Coronary artery (tissue), 2 donors: ENCODE measurements around the gene SLC41A1.
"Not testable (repeated sequence)": the region's sequence is repeated elsewhere in the genome, so short reads cannot be mapped to it uniquely, and the experiment has no call there.

ENCODE experiments used
- DNase-seq: peaks from one replicate; pipeline ENCODE4 v3.0.0-alpha.2; 2017; ENCODE audit warnings: low spot score
- H3K27ac ChIP-seq, 2 donors: fragments of 200-600 bp; sonication (generic); one replicate each; pipeline ENCODE4 v1.5.1; 2016 to 2019
- H3K4me3 ChIP-seq: fragments of 200-600 bp; sonication (generic); 2 replicates; pipeline ENCODE4 v1.5.1; 2016; ENCODE audit warnings: mild to moderate bottlenecking, moderate library complexity
- TF ChIP-seq, protein P1 (sequence below): fragments of 200-600 bp; sonication (generic); IDR thresholded peaks from one replicate; pipeline ENCODE4 v1.5.1; 2019; ENCODE audit warnings: antibody characterized with exemption

Gene SLC41A1

DNA sequence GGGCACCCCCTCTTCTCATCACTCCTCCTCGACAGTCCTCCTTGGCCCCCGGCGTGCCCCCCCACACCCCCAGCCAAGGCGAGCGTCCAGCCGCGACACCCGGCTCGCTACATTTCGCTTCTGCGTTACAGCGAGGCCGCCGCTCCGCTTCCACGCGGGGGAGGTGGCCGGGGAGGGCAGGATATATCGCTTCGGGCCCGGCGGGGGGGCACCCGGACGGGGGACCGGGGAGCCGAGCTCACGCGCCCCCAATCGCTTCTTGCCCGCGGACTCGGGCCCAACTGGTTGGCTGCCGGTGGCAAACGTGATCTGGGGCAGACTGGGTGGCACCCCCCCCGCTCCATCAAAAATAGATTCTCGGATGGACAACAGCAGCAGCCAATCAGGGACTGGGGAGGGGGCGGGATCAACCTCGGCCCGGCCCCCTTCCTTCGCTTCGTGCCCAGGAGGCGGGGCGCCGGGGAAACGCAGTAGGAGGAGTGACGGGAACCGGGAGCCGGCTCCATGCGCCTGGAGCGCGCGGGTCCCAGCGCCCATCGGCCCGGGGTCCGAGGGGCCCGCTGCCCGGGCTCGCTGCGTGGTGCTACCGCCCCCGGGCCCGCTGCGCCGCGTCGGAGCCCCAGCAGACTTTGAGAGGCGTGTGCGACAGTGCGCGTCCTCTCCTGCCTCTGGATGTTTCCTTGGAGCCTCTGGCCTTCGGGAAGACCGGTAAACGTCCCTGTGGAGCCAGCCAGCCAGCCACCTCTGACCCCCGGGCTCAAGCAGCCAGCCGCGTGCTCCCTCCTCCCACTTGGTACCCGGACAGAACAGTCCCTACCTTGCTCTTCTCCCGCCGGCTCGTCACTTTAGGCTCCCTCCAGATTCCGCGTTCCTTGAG lies at the start of gene SLC41A1:
TSS of gene SLC41A1 (minus strand) at position 321 of the 877 bp plus-strand sequence. CDS start 2,757 bp downstream, outside the sequence.
- peak; percentile 96 for DNase-seq
- Histone ChIP-seq H3K4me3 (peak within 1 kb of the TSS; percentile 85), H3K27ac (peak within 1 kb of the TSS; percentile 83 to 92)
- TF ChIP-seq, protein P1, sequence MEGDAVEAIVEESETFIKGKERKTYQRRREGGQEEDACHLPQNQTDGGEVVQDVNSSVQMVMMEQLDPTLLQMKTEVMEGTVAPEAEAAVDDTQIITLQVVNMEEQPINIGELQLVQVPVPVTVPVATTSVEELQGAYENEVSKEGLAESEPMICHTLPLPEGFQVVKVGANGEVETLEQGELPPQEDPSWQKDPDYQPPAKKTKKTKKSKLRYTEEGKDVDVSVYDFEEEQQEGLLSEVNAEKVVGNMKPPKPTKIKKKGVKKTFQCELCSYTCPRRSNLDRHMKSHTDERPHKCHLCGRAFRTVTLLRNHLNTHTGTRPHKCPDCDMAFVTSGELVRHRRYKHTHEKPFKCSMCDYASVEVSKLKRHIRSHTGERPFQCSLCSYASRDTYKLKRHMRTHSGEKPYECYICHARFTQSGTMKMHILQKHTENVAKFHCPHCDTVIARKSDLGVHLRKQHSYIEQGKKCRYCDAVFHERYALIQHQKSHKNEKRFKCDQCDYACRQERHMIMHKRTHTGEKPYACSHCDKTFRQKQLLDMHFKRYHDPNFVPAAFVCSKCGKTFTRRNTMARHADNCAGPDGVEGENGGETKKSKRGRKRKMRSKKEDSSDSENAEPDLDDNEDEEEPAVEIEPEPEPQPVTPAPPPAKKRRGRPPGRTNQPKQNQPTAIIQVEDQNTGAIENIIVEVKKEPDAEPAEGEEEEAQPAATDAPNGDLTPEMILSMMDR = no peak

GRCh38 chr1:205861540-205861939 lies 48.5 kb upstream of the SLC41A1 start:
- H3K27ac ChIP-seq = no peak overlapping the region
- no peak for DNase-seq
- TF ChIP-seq, protein P1 = no peak
- H3K4me3 ChIP-seq = no peak overlapping the region

DNA sequence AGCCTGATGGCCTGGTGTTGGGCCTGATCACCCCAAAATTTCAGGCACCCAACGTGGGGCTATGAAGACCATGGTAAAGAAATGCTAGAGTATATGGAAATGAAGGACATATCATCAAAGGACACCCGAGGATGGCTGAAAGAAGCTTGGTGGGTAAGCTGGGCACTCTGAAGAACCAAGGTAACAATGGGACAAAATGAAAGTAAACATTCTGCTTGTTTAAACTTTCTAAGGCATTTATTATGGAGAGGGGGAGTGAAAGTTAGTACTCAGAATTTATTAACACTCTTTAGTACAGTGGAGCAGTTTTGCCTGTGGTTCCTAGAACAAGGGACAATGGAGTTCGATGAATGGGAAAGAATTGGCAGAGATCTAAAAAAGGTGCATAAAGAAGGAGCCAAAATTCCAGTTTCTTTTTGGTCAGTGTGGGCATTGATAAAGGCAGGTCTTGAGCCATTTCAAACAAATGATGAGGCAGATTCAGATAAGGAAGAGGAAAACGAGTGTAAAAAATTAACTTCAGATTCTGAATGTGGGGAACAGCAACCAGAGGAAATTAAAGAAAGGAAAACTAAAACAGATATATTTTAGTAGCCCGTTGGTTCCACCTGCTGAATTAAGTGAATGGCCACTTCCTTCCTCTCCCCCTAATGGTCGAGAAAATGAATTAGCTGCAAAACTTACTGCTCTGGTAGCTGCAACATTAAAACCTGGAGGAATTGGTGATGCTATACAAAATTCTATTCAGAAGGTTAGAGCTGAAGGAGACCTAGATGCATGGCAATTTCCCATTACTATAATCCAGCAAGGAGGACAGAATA lies 45.4 kb upstream of the SLC41A1 start:
- no peak overlapping the region for H3K4me3 ChIP-seq
- H3K27ac ChIP-seq = no peak overlapping the region
- no peak for DNase-seq
- TF ChIP-seq, protein P1 = no peak

GRCh38 chr1:205857501-205857900 lies 44.5 kb upstream of the SLC41A1 start:
- not testable (repeated sequence) for DNase-seq, H3K27ac ChIP-seq, H3K4me3 ChIP-seq

- TF ChIP-seq, protein P1 = no peak
- H3K27ac ChIP-seq = no peak overlapping the region
- DNase-seq = no peak
- H3K4me3 ChIP-seq = no peak overlapping the region
These were observed 43.4 kb upstream of the SLC41A1 start for GRCh38 chr1:205856433-205856832.

GRCh38 chr1:205852969-205853368 lies 40.0 kb upstream of the SLC41A1 start:
- DNase-seq = no peak
- TF ChIP-seq, protein P1 = no peak
- Histone ChIP-seq H3K27ac (no peak overlapping the region), H3K4me3 (no peak overlapping the region)

DNA sequence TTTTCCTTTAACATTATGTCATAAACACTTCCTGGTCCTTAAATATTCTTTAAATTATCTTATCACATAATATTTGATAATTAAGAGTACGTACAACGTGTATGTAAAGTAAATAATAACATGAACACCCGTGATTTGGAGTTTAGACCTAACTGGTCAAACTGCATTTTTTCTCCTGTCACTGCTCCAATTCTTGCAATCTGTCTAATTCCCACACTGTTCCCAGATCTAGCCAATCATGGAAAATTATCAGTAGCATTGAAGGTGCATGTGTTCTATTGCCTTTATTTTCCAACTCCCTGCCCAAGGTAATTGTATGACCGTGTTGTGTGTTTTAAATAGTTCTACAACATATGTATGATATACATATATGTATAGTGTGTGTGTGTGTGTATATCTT lies 39.0 kb upstream of the SLC41A1 start:
- no peak for DNase-seq
- Histone ChIP-seq H3K27ac (no peak overlapping the region), H3K4me3 (no peak overlapping the region)
- TF ChIP-seq, protein P1 = no peak
